OCI-LY3 (cell line): ENCODE measurements around the gene BNC2.

Experiments
- CTCF ChIP-seq: fragments of 200-600, 300-600 bp; sonication (generic); IDR thresholded peaks from 2 replicates; pipeline ENCODE4 v1.5.1; 2014; ENCODE audit warnings: antibody characterized with exemption, low read length, low read depth
- EZH2phosphoT487 ChIP-seq: fragments of 200-600 bp; shearing (Covaris generic); IDR thresholded peaks from 2 replicates; pipeline ENCODE4 v1.6.1; 2018; ENCODE audit warnings: antibody characterized with exemption, mixed run types, low read depth

- TF ChIP-seq CTCF (no peak), EZH2phosphoT487 (no peak)
Observed at GRCh38 chr9:16656432-16657169, 213.9 kb downstream of the BNC2 start.
